ACHN (cell line): ENCODE measurements around the gene TIPARP.

Experiments used
- DNase-seq: peaks from one replicate; pipeline ENCODE4 v3.0.0-alpha.2; 2015
- in situ Hi-C: cut with HindIII; loops from 2 replicates; pipeline ENCODE4 v1.10.0; 2017; ENCODE audit warnings: low sequenced_read_pairs, low pct_ligation_motif_present, low pct_unique_long_range_greater_than_20kb

The TIPARP gene

GRCh38 chr3:156750874-156751245, 76.5 kb downstream of the TIPARP start:
- in situ Hi-C loops, result no loop called here
- DNase-seq, result no peak

DNA sequence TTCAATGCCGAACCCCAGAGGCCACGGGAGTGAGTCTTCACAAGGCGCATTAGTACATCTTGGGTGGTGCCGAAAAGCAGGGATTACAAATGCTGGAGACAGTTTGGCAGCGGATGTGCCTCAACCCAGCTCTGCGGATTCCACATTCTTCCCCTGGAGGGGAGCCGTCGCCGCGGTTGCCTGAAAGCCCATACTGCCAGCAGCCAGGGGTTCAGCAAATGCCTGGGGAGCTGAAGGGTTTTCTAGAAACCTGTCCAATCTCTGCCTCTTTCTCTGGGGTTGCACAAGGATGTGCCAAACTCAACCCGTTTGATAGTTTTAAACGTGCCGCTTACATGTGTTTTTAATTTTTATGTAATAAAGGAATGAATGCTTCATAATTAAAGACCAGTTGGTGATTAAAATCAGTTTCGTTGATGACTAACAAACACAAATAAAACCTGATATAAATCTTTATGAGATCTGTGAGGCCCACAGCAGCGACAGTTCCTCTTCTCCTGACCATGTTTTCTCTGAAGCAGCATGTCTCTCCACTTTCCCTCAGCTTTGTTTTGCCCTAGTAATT, 77.2 kb downstream of the TIPARP start:
- DNase-seq, result no peak
- in situ Hi-C loops, result no loop called here
